GM23248 (cell line): Measurements from ENCODE around the gene CIROP. TPM values are rescaled to one million over a fixed set of nuclear protein-coding genes. Genes with fewer than 3 reads are reported as not detected.

Experiments
- DNase-seq: peaks from one replicate; pipeline ENCODE4 v3.0.0-alpha.2; 2015
- H2AFZ ChIP-seq: fragments of 200-600 bp; sonication (generic); 2 replicates; pipeline ENCODE4 v1.6.1; 2016; ENCODE audit warnings: antibody characterized with exemption
- H3F3A ChIP-seq: fragments of 200-600 bp; sonication (generic); 2 replicates; pipeline ENCODE4 v1.6.1; 2016; ENCODE audit warnings: mild to moderate bottlenecking, antibody characterized with exemption, mixed run types; ENCODE audit not compliant: insufficient read depth
- H3K27ac ChIP-seq: fragments of 200-600 bp; sonication (generic); 2 replicates; pipeline ENCODE4 v1.5.1; 2016; ENCODE audit warnings: mild to moderate bottlenecking
- H3K27me3 ChIP-seq: fragments of 200-600 bp; sonication (generic); replicated peaks from 2 replicates; pipeline ENCODE4 v1.6.1; 2016; ENCODE audit warnings: mild to moderate bottlenecking; ENCODE audit not compliant: insufficient read depth
- H3K36me3 ChIP-seq: fragments of 200-600 bp; sonication (generic); 2 replicates; pipeline ENCODE4 v1.6.1; 2016; ENCODE audit warnings: low read depth, mild to moderate bottlenecking
- H3K4me1 ChIP-seq: fragments of 200-600 bp; sonication (generic); 2 replicates; pipeline ENCODE4 v1.6.1; 2016; ENCODE audit warnings: mild to moderate bottlenecking; ENCODE audit not compliant: insufficient read depth
- H3K4me2 ChIP-seq: fragments of 200-600 bp; sonication (generic); one replicate; pipeline ENCODE4 v1.6.1; 2016; ENCODE audit warnings: mild to moderate bottlenecking; ENCODE audit not compliant: unreplicated experiment
- H3K4me3 ChIP-seq: fragments of 200-600 bp; sonication (generic); 2 replicates; pipeline ENCODE4 v1.5.1; 2016; ENCODE audit warnings: mild to moderate bottlenecking
- H3K79me2 ChIP-seq: fragments of 200-600 bp; sonication (generic); 2 replicates; pipeline ENCODE4 v1.6.1; 2016; ENCODE audit warnings: mild to moderate bottlenecking; ENCODE audit not compliant: insufficient read depth
- H3K9ac ChIP-seq: fragments of 200-600 bp; sonication (generic); 2 replicates; pipeline ENCODE4 v1.6.1; 2016; ENCODE audit warnings: mild to moderate bottlenecking
- H3K9me2 ChIP-seq: fragments of 200-600 bp; sonication (generic); 2 replicates; pipeline ENCODE4 v1.6.1; 2016; ENCODE audit warnings: mixed run types, mild to moderate bottlenecking, moderate library complexity; ENCODE audit not compliant: insufficient read depth
- H3K9me3 ChIP-seq: fragments of 200-600 bp; sonication (generic); one replicate; pipeline ENCODE4 v1.6.1; 2017; ENCODE audit warnings: low read depth
- H4K20me1 ChIP-seq: fragments of 200-600 bp; sonication (generic); 2 replicates; pipeline ENCODE4 v1.6.0; 2016; ENCODE audit not compliant: insufficient read depth
- EZH2 ChIP-seq: fragments of 200-600 bp; sonication (generic); IDR thresholded peaks from 2 replicates; pipeline ENCODE4 v1.6.1; 2018; ENCODE audit warnings: antibody characterized with exemption, mild to moderate bottlenecking; ENCODE audit not compliant: insufficient read depth, poor library complexity, severe bottlenecking
- EZH2phosphoT487 ChIP-seq: fragments of 200-600 bp; sonication (generic); IDR thresholded peaks from 2 replicates; pipeline ENCODE4 v1.6.1; 2018; ENCODE audit warnings: antibody characterized with exemption, moderate library complexity, mild to moderate bottlenecking, low read depth; ENCODE audit not compliant: insufficient read depth
- WGBS, 2 experiments: methylation state at CpG; one replicate each; pipeline ENCODE4 v1.1.6; 2015 to 2017; ENCODE audit warnings: low lambda C conversion rate in 2 of 2, low coverage in 1 of 2; ENCODE audit errors: missing lambda C conversion rate in 2 of 2; 5-methylcytosine and 5-hydroxymethylcytosine counted together
- in situ Hi-C: fragments of 300-500 bp; cut with MboI; formaldehyde crosslinking; loops from 2 replicates; pipeline ENCODE4 v1.15.0; 2020
- polyA plus RNA-seq: library from polyadenylated mRNA; unstranded; fragments of >200 nt; fragmentation: Nextera tagmentation; extraction: Ambion mirVana; gene quantifications from 2 replicates; pipeline ENCODE4 v1.2.1, GENCODE V29; 2016
- total RNA-seq: library from RNA; depleted of rRNA; stranded (reverse); fragments of >200 nt; shearing (Covaris generic); gene quantifications from 2 replicates; pipeline ENCODE4 v1.2.3, GENCODE V29; 2014

CIROP gene
- total and polyA plus RNA-seq, 2 experiments from 2014 or later: not detected

- H3K9ac ChIP-seq: no peak overlapping the region
- no peak overlapping the region for H3K27ac ChIP-seq
- no peak overlapping the region for H2AFZ ChIP-seq
- no peak for DNase-seq
- H3K4me3 ChIP-seq: no peak overlapping the region
- H3K27me3 ChIP-seq: no peaks in the 10 kb centered on the region
- no peaks in the 10 kb centered on the region for H3F3A ChIP-seq
- no peaks in the 10 kb centered on the region for H3K36me3 ChIP-seq
- H3K9me2 ChIP-seq: no peaks in the 10 kb centered on the region
- H4K20me1 ChIP-seq: no peaks in the 10 kb centered on the region
- no peaks in the 10 kb centered on the region for H3K4me1 ChIP-seq
- 67 to 74% methylated on average over 3 of the region's 3 CpGs for WGBS, 2 experiments
- TF ChIP-seq EZH2 (no peak), EZH2phosphoT487 (no peak)
- H3K79me2 ChIP-seq: no peaks in the 10 kb centered on the region
- no peak overlapping the region for H3K4me2 ChIP-seq
- no peaks in the 10 kb centered on the region for H3K9me3 ChIP-seq
- in situ Hi-C loops: loop anchor here (5.0 kb wide), 1 partner anchor 51 kb away; the partner anchor contains the start of gene SLC7A8
These were observed 26.1 kb upstream of the CIROP start for GRCh38 chr14:23130871-23131270.

GRCh38 chr14:23129759-23130316 is 25.0 kb upstream of the CIROP start:
- no peaks in the 10 kb centered on the region for H3K79me2 ChIP-seq
- no peak for TF ChIP-seq EZH2phosphoT487
- no peak for TF ChIP-seq EZH2
- no peaks in the 10 kb centered on the region for H3K9me2 ChIP-seq
- in situ Hi-C loops: loop anchor here (5.0 kb wide), 1 partner anchor 52 kb away; the partner anchor contains the start of gene SLC7A8
- H3K9me3 ChIP-seq: no peaks in the 10 kb centered on the region
- H3K27ac ChIP-seq: no peak overlapping the region
- H3K36me3 ChIP-seq: no peaks in the 10 kb centered on the region
- no peak overlapping the region for H2AFZ ChIP-seq
- H3K4me2 ChIP-seq: no peak overlapping the region
- no peak overlapping the region for H3K4me3 ChIP-seq
- peaks cover 10% of the 10 kb centered on the region for H3K4me1 ChIP-seq
- H4K20me1 ChIP-seq: no peaks in the 10 kb centered on the region
- 91 to 95% methylated on average over 7 of the region's 7 CpGs for WGBS, 2 experiments
- DNase-seq: no peak
- no peak overlapping the region for H3K9ac ChIP-seq
- H3K27me3 ChIP-seq: no peaks in the 10 kb centered on the region
- peaks cover 6% of the 10 kb centered on the region; the same call in 1 of the 2 replicates for H3F3A ChIP-seq

- Histone ChIP-seq H4K20me1 (no peaks in the 10 kb centered on the region), H3K9ac (no peak overlapping the region), H3F3A (peaks cover 13% of the 10 kb centered on the region; the same call in 1 of the 2 replicates), H3K9me3 (no peaks in the 10 kb centered on the region), H3K79me2 (no peaks in the 10 kb centered on the region), H3K4me2 (no peak overlapping the region), H3K36me3 (no peaks in the 10 kb centered on the region), H3K9me2 (no peaks in the 10 kb centered on the region), H3K4me3 (no peak overlapping the region), H3K27me3 (no peaks in the 10 kb centered on the region), H3K4me1 (peaks cover 14% of the 10 kb centered on the region), H3K27ac (no peak overlapping the region), H2AFZ (no peak overlapping the region)
- in situ Hi-C loops: no loop called here
- no peak for DNase-seq
- WGBS, 2 experiments: 95 to 97% methylated on average over 7 of the region's 7 CpGs
- TF ChIP-seq EZH2: no peak
- no peak for TF ChIP-seq EZH2phosphoT487
These were observed 24.4 kb upstream of the CIROP start for GRCh38 chr14:23128969-23129758.

- Histone ChIP-seq H3K9me2 (no peaks in the 10 kb centered on the region), H3K27me3 (no peaks in the 10 kb centered on the region), H3K27ac (no peak overlapping the region), H3K79me2 (no peaks in the 10 kb centered on the region), H2AFZ (no peak overlapping the region), H3K4me2 (no peak overlapping the region), H3K36me3 (no peaks in the 10 kb centered on the region), H3K4me3 (no peak overlapping the region), H3K9ac (no peak overlapping the region), H3K9me3 (no peaks in the 10 kb centered on the region), H3K4me1 (peaks cover 18% of the 10 kb centered on the region), H3F3A (peaks cover 18% of the 10 kb centered on the region; the same call in 1 of the 2 replicates), H4K20me1 (no peaks in the 10 kb centered on the region)
- TF ChIP-seq EZH2phosphoT487 (no peak), EZH2 (no peak)
- in situ Hi-C loops: no loop called here
- DNase-seq: no peak
- 71 to 81% methylated on average over 3 of the region's 3 CpGs for WGBS, 2 experiments
These were observed 23.1 kb upstream of the CIROP start for GRCh38 chr14:23127861-23128260.
